Endothelial cell of umbilical vein (primary cell): Measurements from ENCODE around the gene ABTB2. TPM values are rescaled to one million over a fixed set of nuclear protein-coding genes. Genes with fewer than 3 reads are reported as not detected.

Source experiments
- BruUV-seq: library from RNA; stranded (reverse); fragments of 400-500 nt; replicated peaks from 2 replicates; lab custom pipeline; 2021; lab: Mats Ljungman, UMichigan
- CTCF ChIA-PET: fragments of 300-600, 350-600 bp; sonication (Branson Sonifier 250); formaldehyde crosslinking; loops from one replicate; lab custom pipeline; 2021; ENCODE audit warnings: antibody characterized with exemption, inconsistent platforms; lab: Charles Lee
- POLR2A ChIA-PET: fragments of 300-600, 350-600 bp; sonication (Branson Sonifier 250); formaldehyde crosslinking; loops from one replicate; lab custom pipeline; 2021; ENCODE audit warnings: antibody characterized with exemption, inconsistent platforms; lab: Charles Lee
- DNase-seq: peaks from one replicate; pipeline ENCODE4 v3.0.0-alpha.2; 2011; ENCODE audit warnings: low read depth, low spot score
- FAIRE-seq: peaks from 2 replicates; lab custom pipeline; 2011; peaks lifted over from hg19 to GRCh38; lab: Jason Lieb, UNC
- H2AFZ ChIP-seq: 2 replicates; pipeline ENCODE4 v1.6.0; 2012; ENCODE audit warnings: low read depth, low read length, control low read depth, inconsistent platforms
- H3K27ac ChIP-seq: 2 replicates; pipeline ENCODE4 v1.5.1; 2011; ENCODE audit warnings: low read depth, mild to moderate bottlenecking, control low read depth, low read length, moderate library complexity; ENCODE audit not compliant: insufficient read depth
- H3K27me3 ChIP-seq, 2 experiments: 2 replicates each; pipeline versions ENCODE4 v1.6.0 to v1.6.1; 2011; ENCODE audit warnings: low read length in 2 of 2, mixed read lengths in 1 of 2; ENCODE audit not compliant: control insufficient read depth in 2 of 2, insufficient read depth in 2 of 2
- H3K36me3 ChIP-seq, 2 experiments: 2 replicates in 1 of 2; 3 replicates in 1 of 2; pipeline ENCODE4 v1.5.1; 2011; ENCODE audit warnings: low read length in 2 of 2, mild to moderate bottlenecking in 1 of 2, moderate library complexity in 1 of 2; ENCODE audit not compliant: control insufficient read depth in 2 of 2, insufficient read depth in 2 of 2; ENCODE audit errors: extremely low read depth in 1 of 2
- H3K4me1 ChIP-seq: 3 replicates; pipeline ENCODE4 v1.5.1; 2011; ENCODE audit warnings: mild to moderate bottlenecking, low read length; ENCODE audit not compliant: control insufficient read depth, insufficient read depth; ENCODE audit errors: extremely low read depth
- H3K4me2 ChIP-seq: 2 replicates; pipeline ENCODE4 v1.6.1; 2011; ENCODE audit warnings: low read length, control low read depth, mixed read lengths; ENCODE audit not compliant: insufficient read depth
- H3K4me3 ChIP-seq, 3 experiments: fragments of 200-600 bp in 1 of 3; sonication (generic), shearing (Covaris generic) in 1 of 3; replicated peaks in 1 of 3; 2 replicates each; pipeline ENCODE4 v1.5.1; 2011 to 2016; ENCODE audit warnings: control low read depth in 3 of 3, low read length in 3 of 3, mild to moderate bottlenecking in 2 of 3, inconsistent platforms in 1 of 3, low read depth in 1 of 3, moderate library complexity in 1 of 3; ENCODE audit not compliant: insufficient read depth in 1 of 3
- H3K79me2 ChIP-seq: 2 replicates; pipeline ENCODE4 v1.6.0; 2012; ENCODE audit warnings: low read length, inconsistent platforms; ENCODE audit not compliant: control insufficient read depth, insufficient read depth
- H3K9ac ChIP-seq: replicated peaks from 2 replicates; pipeline ENCODE3; 2011; ENCODE audit warnings: low read length, control low read depth; ENCODE audit not compliant: insufficient read depth; ENCODE audit errors: extremely low read depth
- H3K9me1 ChIP-seq: replicated peaks from 3 replicates; pipeline ENCODE4 v1.6.0; 2011; ENCODE audit warnings: mild to moderate bottlenecking, low read length; ENCODE audit not compliant: control insufficient read depth, insufficient read depth; ENCODE audit errors: extremely low read depth
- H3K9me3 ChIP-seq: replicated peaks from 2 replicates; pipeline ENCODE4 v1.5.1; 2012; ENCODE audit warnings: low read length, inconsistent platforms; ENCODE audit not compliant: control insufficient read depth, insufficient read depth
- H4K20me1 ChIP-seq: replicated peaks from 2 replicates; pipeline ENCODE3; 2011; ENCODE audit warnings: mild to moderate bottlenecking, low read length; ENCODE audit not compliant: control insufficient read depth, insufficient read depth; ENCODE audit errors: extremely low read depth
- EZH2 ChIP-seq: IDR thresholded peaks from 2 replicates; pipeline ENCODE4 v1.6.1; 2012; ENCODE audit warnings: borderline replicate concordance, low read depth, mild to moderate bottlenecking, moderate library complexity, low read length, inconsistent platforms; ENCODE audit not compliant: severe bottlenecking
- MAX ChIP-seq: IDR thresholded peaks from 2 replicates; pipeline ENCODE4 v1.6.1; 2011; ENCODE audit not compliant: insufficient read depth, insufficient read length
- MYC ChIP-seq: IDR thresholded peaks from one replicate; pipeline ENCODE4 v1.6.1; 2011; ENCODE audit warnings: mild to moderate bottlenecking, low read depth, low read length
- dilution Hi-C: fragments of 300-500 bp; cut with MboI; formaldehyde crosslinking; loops from one replicate; pipeline ENCODE4 v1.15.0; 2019; ENCODE audit warnings: low sequenced_read_pairs; ENCODE audit not compliant: extremely low pct_ligation_motif_present
- intact Hi-C: fragments of 100-400 bp; cut with micrococcal nuclease; formaldehyde crosslinking; loops from one replicate; pipeline ENCODE4 v1.10.0; 2022
- polyA plus RNA-seq, 4 experiments: library from polyadenylated mRNA; depleted of rRNA in 3 of 4; stranded (reverse) in 3 of 4; unstranded in 1 of 4; fragments of >200 nt; gene quantifications; 2 replicates each; pipeline versions ENCODE4 v1.2.1 to v1.2.3, GENCODE V29; 2011 to 2012; ENCODE audit warnings: missing spikeins in 1 of 4
- total RNA-seq: library from RNA; stranded (reverse); gene quantifications from 2 replicates; pipeline ENCODE4 v1.2.3, GENCODE V29; 2021
- TF ChIP-seq, protein P1 (sequence below), 2 donors: IDR thresholded peaks; 1 replicate in 1 of 2; 2 replicates in 1 of 2; pipeline ENCODE4 v1.5.1; 2011; ENCODE audit warnings: low read length in 2 of 2, mild to moderate bottlenecking in 2 of 2, moderate library complexity in 2 of 2, control low read depth in 1 of 2, inconsistent platforms in 1 of 2, low read depth in 1 of 2; ENCODE audit not compliant: insufficient read depth in 1 of 2; ENCODE audit errors: extremely low read depth in 1 of 2

Gene ABTB2
- total and polyA plus RNA-seq, 2 donors (not counting 3 experiments of a cell fraction or from before 2014, with no cell fraction given), result 0.11 to 0.14 TPM

- ChIA-PET POLR2A (interaction anchor here (0.5 kb wide), 1 partner anchor 152 kb away, joined by 3 read pairs; no protein-coding TSS in a partner anchor), CTCF (interaction anchor here (1.5 kb wide), 1 partner anchor 19 kb away, joined by 4 read pairs; no protein-coding TSS in a partner anchor)
- no peak overlapping the region for H3K4me2 ChIP-seq
- no peaks in the 10 kb centered on the region for H3K4me1 ChIP-seq
- FAIRE-seq, result no peak
- DNase-seq, result no peak
- intact Hi-C loops, result no loop called here
- no TSS peak for BruUV-seq
- H3K9ac ChIP-seq, result no peak overlapping the region
- H3K9me1 ChIP-seq, result no peaks in the 10 kb centered on the region
- TF ChIP-seq MAX, result no peak
- no peak for TF ChIP-seq MYC
- TF ChIP-seq, protein P1, sequence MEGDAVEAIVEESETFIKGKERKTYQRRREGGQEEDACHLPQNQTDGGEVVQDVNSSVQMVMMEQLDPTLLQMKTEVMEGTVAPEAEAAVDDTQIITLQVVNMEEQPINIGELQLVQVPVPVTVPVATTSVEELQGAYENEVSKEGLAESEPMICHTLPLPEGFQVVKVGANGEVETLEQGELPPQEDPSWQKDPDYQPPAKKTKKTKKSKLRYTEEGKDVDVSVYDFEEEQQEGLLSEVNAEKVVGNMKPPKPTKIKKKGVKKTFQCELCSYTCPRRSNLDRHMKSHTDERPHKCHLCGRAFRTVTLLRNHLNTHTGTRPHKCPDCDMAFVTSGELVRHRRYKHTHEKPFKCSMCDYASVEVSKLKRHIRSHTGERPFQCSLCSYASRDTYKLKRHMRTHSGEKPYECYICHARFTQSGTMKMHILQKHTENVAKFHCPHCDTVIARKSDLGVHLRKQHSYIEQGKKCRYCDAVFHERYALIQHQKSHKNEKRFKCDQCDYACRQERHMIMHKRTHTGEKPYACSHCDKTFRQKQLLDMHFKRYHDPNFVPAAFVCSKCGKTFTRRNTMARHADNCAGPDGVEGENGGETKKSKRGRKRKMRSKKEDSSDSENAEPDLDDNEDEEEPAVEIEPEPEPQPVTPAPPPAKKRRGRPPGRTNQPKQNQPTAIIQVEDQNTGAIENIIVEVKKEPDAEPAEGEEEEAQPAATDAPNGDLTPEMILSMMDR (IDR thresholded peaks at IDR 0.05; ENCODE audit: extremely low read depth in 1 of 2, insufficient read depth in 1 of 2, low read depth in 1 of 2, low read length in 2 of 2), result no peak
- TF ChIP-seq EZH2, result no peak
- dilution Hi-C loops, result no loop called here
- no peak overlapping the region for H3K27ac ChIP-seq
- no peaks in the 10 kb centered on the region for H4K20me1 ChIP-seq
- no peaks in the 10 kb centered on the region for H3K27me3 ChIP-seq
- H3K4me3 ChIP-seq, result no peak overlapping the region
- H3K79me2 ChIP-seq, result no peaks in the 10 kb centered on the region
- H3K36me3 ChIP-seq, result peaks cover 0 to 2% of the 10 kb centered on the region in 2 experiments
- no peak overlapping the region for H2AFZ ChIP-seq
- H3K9me3 ChIP-seq, result no peaks in the 10 kb centered on the region
Measured at GRCh38 chr11:34155057-34155756, 202.6 kb downstream of the ABTB2 start.
